CD4-positive, alpha-beta T cell treated with Interleukin-17A for 4 hours (primary cell): ENCODE measurements around the gene LRATD1.

ENCODE experiments used
- DNase-seq: peaks from one replicate; pipeline ENCODE4 v3.0.0-alpha.2; 2020; ENCODE audit warnings: mixed read lengths

Gene LRATD1

DNA sequence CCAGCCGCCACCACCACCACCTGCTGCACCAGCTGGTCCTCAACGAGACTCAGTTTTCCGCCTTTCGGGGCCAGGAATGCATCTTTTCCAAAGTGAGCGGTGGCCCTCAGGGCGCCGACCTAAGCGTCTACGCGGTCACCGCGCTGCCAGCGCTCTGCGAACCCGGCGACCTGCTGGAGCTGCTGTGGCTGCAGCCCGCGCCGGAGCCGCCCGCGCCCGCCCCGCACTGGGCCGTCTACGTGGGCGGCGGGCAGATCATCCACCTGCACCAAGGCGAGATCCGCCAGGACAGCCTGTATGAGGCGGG lies 1.6 kb downstream of the LRATD1 start:
- no peak for DNase-seq

- no peak for DNase-seq
These were observed 2.2 kb downstream of the LRATD1 start for GRCh38 chr2:14634489-14635390.

DNA sequence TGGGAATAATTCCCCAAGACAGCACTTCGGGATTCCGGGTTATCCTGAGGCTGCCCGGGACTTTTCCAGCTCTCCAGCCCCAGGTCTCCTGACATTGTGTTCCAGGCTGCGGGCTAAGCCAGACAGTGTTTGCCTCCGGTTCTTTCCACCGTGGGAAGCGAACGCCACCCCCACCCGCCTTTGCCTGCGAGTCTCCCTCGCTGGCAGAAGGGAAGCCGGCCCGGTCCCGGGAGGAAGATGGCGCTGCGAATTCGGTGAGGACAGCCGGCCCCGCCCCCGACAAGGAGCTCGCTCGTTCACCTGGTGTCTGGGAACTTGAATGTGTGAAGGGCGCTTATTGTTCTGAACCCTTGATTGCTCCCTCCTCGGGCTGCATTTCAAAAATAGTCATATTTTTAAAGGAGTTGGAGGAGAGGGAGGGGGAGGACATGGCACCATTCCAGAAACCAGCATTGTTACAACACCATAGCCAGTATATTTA lies 2.9 kb downstream of the LRATD1 start:
- DNase-seq = no peak

GRCh38 chr2:14638488-14638887 lies 6.0 kb downstream of the LRATD1 start:
- DNase-seq = no peak

GRCh38 chr2:14641116-14641515 lies 8.6 kb downstream of the LRATD1 start:
- no peak for DNase-seq

DNA sequence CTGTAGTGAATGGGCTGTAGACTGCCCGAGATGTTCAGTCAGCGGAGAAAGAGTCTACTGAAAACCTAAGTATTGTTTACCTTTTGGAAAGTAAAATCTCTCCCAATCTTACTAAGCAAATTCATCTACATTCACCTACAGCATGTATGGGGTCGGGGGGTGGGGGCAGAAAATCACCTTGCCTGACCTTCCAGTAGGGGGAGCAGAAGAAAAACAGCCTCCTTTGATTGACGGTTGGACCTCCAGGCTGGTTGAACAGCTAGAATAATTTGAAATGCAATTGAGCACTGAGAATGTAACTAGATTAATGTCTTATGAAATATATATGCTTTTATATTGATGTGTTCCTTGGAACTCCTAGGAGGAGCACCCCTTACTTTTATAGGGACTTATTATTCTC lies 10.0 kb downstream of the LRATD1 start:
- no peak for DNase-seq

DNA sequence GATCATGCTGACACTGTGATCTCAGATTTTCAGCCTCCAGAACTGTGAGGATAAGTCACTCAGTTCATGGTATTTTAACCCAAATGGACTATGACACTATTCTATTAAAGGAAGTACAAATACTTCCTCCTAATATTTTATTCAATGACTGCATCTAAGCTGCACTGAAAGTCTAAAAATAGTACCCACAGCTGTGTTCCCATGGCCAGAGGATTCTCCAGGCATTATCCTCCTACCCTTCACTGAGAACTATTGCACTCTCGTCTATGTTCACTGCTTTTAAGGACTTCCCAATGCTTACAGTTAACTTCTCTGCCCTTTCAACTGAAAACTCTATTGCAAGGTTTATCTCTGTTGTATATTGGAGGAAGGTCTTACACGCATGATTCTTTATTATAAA lies 15.2 kb downstream of the LRATD1 start:
- DNase-seq = no peak

GRCh38 chr2:14650066-14650465 lies 17.5 kb downstream of the LRATD1 start:
- no peak for DNase-seq

DNA sequence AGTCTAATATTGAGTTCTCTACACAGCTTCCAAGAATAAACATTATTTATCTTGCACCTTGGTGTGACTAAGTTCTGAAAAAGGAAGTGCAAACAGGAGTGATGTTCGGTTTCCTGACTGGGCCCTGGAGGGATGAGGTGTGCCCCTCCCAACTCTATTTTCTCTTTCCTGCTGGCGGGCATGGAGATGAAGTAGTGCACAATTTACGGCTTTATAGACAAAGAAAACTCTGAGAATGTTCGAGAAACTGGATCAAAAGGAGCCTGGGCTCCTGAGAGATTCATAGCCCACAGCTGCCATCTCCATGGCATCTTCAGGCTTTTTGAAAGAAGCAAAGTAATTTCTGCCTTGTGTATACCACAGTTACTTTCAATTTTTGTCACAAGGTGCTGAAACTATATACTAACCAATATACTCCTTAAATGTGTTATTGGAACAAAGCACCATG lies 22.3 kb downstream of the LRATD1 start:
- no peak for DNase-seq

DNA sequence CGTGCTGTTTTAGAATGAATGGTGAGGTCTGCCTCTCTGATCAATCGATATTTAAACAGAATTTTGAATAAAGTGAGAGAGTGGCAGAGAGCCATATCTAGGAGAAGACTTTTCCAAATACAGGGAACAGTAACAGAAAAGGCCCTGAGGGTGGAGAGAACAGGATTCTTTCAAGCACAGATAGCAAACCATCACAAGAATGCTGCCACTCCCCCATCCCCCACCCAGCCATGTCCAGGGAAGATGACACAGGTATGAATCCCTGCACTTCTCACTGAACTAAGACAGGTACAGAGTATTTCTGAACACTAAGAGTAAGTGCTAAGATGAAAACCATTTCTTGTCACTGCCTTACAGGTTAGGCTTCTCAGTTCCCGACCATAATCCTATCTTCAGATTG lies 23.6 kb downstream of the LRATD1 start:
- DNase-seq = no peak

DNA sequence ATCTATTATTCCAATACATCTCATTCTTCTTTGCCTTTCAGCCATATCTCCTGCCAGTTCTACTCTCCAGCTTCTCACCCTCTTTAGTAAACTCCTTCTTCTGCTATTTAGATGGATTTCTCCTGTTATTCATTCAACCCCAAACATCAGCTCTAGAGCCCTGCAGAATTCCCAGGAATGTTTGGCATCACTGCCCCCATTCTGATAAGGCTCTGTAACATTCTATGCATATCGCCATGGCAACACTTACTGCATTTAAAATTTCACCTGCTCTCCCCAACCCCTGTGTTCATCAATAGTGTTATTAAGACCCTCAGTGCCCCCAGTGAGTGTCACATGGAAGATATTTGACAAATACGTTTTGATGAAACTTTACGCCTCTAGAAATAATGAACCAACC lies 28.6 kb downstream of the LRATD1 start:
- DNase-seq = no peak

- DNase-seq = no peak
These were observed 40.9 kb downstream of the LRATD1 start for GRCh38 chr2:14673351-14673875.

DNA sequence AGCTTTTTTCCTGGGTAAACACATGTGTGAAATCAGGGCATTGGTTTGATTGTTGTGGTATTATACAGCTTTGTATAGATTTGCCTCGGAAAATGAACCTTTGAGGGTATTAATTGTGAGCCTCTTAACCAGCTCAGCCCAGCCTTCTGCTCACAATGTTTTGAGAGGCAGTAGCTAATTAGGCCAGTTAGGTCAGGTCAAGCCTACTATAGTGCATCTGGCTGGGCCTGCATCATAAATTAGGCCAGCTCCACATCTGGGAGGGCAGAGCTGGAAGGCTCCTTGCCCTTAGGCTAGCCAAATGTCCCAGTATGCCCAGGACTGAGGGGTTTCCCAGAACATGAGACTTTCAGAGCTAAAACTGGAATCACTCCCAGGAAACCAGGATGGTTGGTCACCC lies 43.0 kb downstream of the LRATD1 start:
- no peak for DNase-seq

DNA sequence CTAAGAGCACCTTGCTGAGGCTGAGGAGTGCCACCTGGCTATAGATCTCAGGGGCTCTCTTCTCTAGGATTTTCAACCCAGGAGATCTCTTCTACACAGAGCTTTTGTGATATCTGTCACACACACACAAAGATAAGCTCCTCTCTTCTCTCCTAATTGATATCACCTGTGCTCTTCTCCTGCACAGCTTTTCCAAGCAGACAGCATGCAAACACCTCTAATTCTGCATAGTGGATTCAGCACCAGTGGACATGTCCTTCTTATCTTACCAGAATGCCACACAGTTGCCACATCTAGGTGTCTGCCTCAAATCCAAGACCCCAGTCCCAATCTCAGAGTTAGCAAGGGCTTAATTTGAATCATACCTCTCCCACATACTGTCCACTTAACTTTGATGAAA lies 43.9 kb downstream of the LRATD1 start:
- DNase-seq = no peak

DNA sequence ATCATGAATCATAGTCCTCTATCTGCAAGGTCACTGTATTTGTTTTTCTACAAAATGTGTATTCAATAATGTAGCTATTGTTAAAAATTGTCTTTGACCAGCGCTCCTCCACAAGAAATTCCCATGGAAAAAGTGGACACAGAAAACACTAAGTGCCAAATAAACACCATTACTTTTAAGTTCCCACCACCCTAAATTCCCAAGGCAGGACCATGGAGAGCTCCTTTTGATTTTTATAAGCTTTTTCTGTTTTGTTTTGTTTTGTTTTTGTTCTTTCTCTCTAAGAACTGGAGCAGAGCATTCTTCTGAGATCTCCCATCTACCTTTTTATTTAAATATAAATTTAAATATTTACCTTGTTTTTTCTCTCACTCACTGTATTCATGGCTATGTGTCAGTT lies 44.5 kb downstream of the LRATD1 start:
- DNase-seq = no peak

DNA sequence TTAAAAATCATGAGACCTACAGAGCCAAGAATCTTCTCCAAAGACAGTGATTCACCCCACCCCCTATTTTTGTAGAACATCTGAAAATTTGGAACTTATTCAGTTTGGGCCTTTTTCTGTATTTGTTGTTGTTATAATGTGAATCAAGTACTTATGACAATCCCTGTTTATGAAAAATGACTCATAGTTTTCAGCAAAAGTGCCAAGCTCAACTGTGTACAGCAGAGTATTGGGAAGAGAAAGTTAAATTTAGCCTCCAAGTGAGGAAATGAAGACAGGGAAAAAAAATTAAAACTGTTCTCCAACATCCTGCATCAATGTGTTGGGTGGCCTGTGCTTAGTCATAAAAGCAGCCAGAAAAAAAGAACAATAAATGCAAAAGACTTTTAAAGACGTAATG lies 46.2 kb downstream of the LRATD1 start:
- DNase-seq = no peak

- DNase-seq = no peak
These were observed 49.1 kb downstream of the LRATD1 start for GRCh38 chr2:14681608-14682007.
